ENCODE results near the gene KANK2. TPM values are rescaled to one million over a fixed set of nuclear protein-coding genes. Genes with fewer than 3 reads are reported as not detected.

The KANK2 gene
- total and polyA plus RNA-seq, 10 of the 15 experiments (the other 5 are each of a cell fraction or from before 2014, with no cell fraction given), result 4.9 to 33.0 (median 21.0) TPM

DNA sequence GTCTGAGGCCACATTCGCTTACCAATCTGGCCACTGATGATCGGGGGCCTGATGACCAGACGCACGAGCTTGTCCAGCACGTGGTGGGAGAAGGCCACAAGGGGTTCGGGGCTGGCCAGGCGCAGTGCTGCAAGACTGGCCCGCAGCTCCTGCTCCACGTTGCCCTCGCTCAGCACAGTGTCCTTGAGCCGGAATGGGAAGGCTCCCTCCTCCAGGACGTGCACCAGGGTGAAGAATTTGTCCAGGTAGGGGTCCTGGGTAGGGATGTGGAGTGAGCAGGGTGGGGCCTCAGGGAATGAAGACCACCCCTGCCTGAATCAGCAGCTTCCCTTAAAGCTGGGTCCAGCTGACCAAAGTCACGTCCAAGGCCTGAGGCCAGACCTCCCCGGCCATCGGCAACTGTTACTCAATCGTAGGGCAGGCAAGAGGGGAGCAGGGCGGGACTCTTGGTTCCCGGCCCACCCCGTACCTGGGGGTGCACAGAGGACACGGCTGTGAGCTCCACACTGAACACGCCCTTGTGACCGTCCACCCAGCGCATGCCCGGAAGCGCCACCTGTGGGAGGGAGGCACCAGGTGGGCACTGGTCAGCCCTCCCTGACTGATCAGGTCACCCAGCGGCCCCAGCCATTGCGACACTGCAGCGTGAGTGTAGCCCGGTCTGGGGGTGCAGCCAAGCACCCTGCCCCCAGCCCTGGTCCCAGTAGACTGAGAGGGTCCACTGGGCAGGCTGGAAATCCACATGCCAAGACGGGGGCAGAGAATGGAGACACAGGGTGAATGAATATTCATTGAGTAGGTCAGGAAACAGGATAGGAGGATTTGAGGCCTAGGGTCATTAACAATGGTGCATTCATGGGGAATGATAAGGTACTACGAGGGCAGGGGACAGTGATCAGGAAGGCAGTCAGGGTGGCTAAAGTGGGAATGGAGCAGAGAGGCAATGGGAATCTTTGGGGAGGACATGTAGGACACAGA is 39.3 kb upstream of the KANK2 start:
- ATAC-seq (no peak), DNase-seq (ENCODE audit: low read depth, low spot score) (no peak), FAIRE-seq (no peak)
- Histone ChIP-seq H2AFZ (ENCODE audit: control insufficient read depth, low read depth, low read length) (no peak overlapping the region), H3K9me3 (replicated peaks; ENCODE audit: control insufficient read depth, insufficient read depth, low read length) (no peaks in the 10 kb centered on the region), H3K27me3 (replicated peaks in 1 of 2; ENCODE audit: control insufficient read depth in 2 of 2, insufficient read depth in 2 of 2, low read length in 1 of 2) (no peaks in the 10 kb centered on the region), H3K4me1 (ENCODE audit: control insufficient read depth, insufficient read depth, low read length) (no peaks in the 10 kb centered on the region), H3K27ac (ENCODE audit: control insufficient read depth, insufficient read depth) (no peak overlapping the region), H3K36me3 (ENCODE audit: control insufficient read depth in 2 of 2, insufficient read depth in 2 of 2, low read length in 1 of 2) (no peaks in the 10 kb centered on the region; a peak in 1 of 4 replicates), H3K79me2 (ENCODE audit: control insufficient read depth, insufficient read depth, low read length) (no peaks in the 10 kb centered on the region), H4K20me1 (ENCODE audit: control insufficient read depth, insufficient read depth) (no peaks in the 10 kb centered on the region; the same call in 1 of the 2 replicates), H3K4me3 (no peak overlapping the region), H3K4me2 (ENCODE audit: control insufficient read depth, insufficient read depth) (no peak overlapping the region), H3K9ac (ENCODE audit: control insufficient read depth, insufficient read depth, low read length) (no peak overlapping the region)
- SMC1A ChIA-PET (ENCODE audit: uncharacterized antibody, unreplicated experiment), result no interaction called here
- TF ChIP-seq POU2F2 (IDR thresholded peaks at IDR 0.05; ENCODE audit: borderline replicate concordance, low read depth, low read length), result no peak
- no peak for TF ChIP-seq E2F8 (IDR thresholded peaks at IDR 0.05; ENCODE audit: low read depth, partially characterized antibody)
- no peak for TF ChIP-seq EP300 (IDR thresholded peaks at IDR 0.05; ENCODE audit: borderline replicate concordance in 1 of 2, control insufficient read depth in 1 of 2, low read depth in 2 of 2, low read length in 2 of 2)
- TF ChIP-seq NR2C1 (IDR thresholded peaks at IDR 0.05), result no peak
- TF ChIP-seq ZZZ3 (IDR thresholded peaks at IDR 0.05; ENCODE audit: control insufficient read depth, insufficient read length, low read depth), result no peak
- TF ChIP-seq, protein P1, sequence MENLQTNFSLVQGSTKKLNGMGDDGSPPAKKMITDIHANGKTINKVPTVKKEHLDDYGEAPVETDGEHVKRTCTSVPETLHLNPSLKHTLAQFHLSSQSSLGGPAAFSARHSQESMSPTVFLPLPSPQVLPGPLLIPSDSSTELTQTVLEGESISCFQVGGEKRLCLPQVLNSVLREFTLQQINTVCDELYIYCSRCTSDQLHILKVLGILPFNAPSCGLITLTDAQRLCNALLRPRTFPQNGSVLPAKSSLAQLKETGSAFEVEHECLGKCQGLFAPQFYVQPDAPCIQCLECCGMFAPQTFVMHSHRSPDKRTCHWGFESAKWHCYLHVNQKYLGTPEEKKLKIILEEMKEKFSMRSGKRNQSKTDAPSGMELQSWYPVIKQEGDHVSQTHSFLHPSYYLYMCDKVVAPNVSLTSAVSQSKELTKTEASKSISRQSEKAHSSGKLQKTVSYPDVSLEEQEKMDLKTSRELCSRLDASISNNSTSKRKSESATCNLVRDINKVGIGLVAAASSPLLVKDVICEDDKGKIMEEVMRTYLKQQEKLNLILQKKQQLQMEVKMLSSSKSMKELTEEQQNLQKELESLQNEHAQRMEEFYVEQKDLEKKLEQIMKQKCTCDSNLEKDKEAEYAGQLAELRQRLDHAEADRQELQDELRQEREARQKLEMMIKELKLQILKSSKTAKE (IDR thresholded peaks at IDR 0.05; ENCODE audit: low read depth, poor library complexity, severe bottlenecking), result no peak
- no peak for TF ChIP-seq GABPA (IDR thresholded peaks at IDR 0.05; ENCODE audit: low read depth)
- no peak for TF ChIP-seq PML (IDR thresholded peaks at IDR 0.05; ENCODE audit: low read length)
- no peak for TF ChIP-seq BHLHE40 (IDR thresholded peaks at IDR 0.05; ENCODE audit: borderline replicate concordance in 1 of 2, low read depth in 2 of 2, low read length in 1 of 2)
- no peak for TF ChIP-seq ATF2 (IDR thresholded peaks at IDR 0.05; ENCODE audit: low read length)
- TF ChIP-seq FOXK2 (IDR thresholded peaks at IDR 0.05), result no peak
- TF ChIP-seq TCF3 (IDR thresholded peaks at IDR 0.05; ENCODE audit: borderline replicate concordance, insufficient read depth, low read depth, low read length), result no peak
- TF ChIP-seq YBX1 (IDR thresholded peaks at IDR 0.05), result no peak
- no peak for TF ChIP-seq FOXM1 (IDR thresholded peaks at IDR 0.05; ENCODE audit: low read depth, low read length)
- no peak for TF ChIP-seq SUPT20H (IDR thresholded peaks at IDR 0.05; ENCODE audit: borderline replicate concordance, control insufficient read depth, low read depth, low read length)
- TF ChIP-seq POLR2A (IDR thresholded peaks at IDR 0.05; ENCODE audit: low read depth, low read length), result no peak; the same call in 1 of the 2 replicates
- no peak for TF ChIP-seq ZSCAN29 (IDR thresholded peaks at IDR 0.05)
- TF ChIP-seq ZNF622 (IDR thresholded peaks at IDR 0.05), result no peak
- RAD21 ChIA-PET (ENCODE audit: unreplicated experiment), result no interaction called here
- CTCF ChIA-PET, result no interaction called here
- BruUV-seq (replicated peaks), result no TSS peak
- POLR2A ChIA-PET, result interaction anchor here (0.6 kb wide), 1 partner anchor 107 kb away, joined by 3 read pairs; no protein-coding TSS in a partner anchor
- intact Hi-C loops (cut with micrococcal nuclease; ENCODE audit: unreplicated experiment), result no loop called here
- WGBS (ENCODE audit: insufficient coverage, insufficient replicate concordance, low lambda C conversion rate, missing lambda C conversion rate), result 70% methylated on average over 26 of the region's 31 CpGs
- in situ Hi-C loops (cut with MboI), result no loop called here

All from GM12878 (cell line).